Choroid plexus epithelial cell (primary cell): ENCODE measurements around the gene ACRV1.
"Not testable (repeated sequence)": the region's sequence is repeated elsewhere in the genome, so short reads cannot be mapped to it uniquely, and the experiment has no call there.

Source experiments
- DNase-seq: peaks from one replicate; pipeline ENCODE4 v3.0.0-alpha.2; 2010; ENCODE audit warnings: low read depth
- H3K4me3 ChIP-seq: 2 replicates; pipeline ENCODE4 v1.5.1; 2011; ENCODE audit warnings: low read depth, mild to moderate bottlenecking, control low read depth, low read length, moderate library complexity
- CTCF ChIP-seq: conservative IDR thresholded peaks from 2 replicates; pipeline ENCODE4 v1.5.1; 2011; ENCODE audit warnings: low read depth, mild to moderate bottlenecking, control low read depth, inconsistent platforms, low read length, moderate library complexity

The ACRV1 gene

DNA sequence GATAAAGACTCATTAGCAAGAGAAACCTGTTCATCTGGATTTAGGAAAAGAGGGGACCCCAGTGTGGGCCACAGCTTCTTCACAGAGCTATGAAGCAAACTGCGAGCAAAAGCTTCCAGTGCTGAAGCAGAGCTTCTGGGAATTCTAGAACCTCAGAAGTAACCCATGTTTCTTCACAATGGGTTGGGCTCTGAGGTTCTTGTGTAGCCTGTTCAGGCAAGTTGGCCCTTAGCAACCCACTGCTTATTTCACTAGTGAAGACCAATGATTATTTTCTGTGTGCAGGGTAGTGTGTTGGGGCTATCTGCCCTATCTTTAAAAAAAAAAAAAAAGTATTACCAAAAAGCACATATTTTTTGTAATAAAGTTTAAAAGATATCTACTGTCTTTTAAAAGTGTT, at the start of gene ACRV1:
Gene ACRV1, minus strand, starts transcription at position 101 of the 400 bp plus-strand sequence. Its CDS starts 67 bp downstream, at position 34.
- no peak for TF ChIP-seq CTCF
- no peak within 1 kb of the TSS for H3K4me3 ChIP-seq
- DNase-seq: no peak

- DNase-seq: no peak
Observed at GRCh38 chr11:125728969-125729368, 48.3 kb upstream of the ACRV1 start.

GRCh38 chr11:125724125-125724524, 43.5 kb upstream of the ACRV1 start:
- peak; percentile 35 for TF ChIP-seq CTCF
- DNase-seq: peak; percentile 38
- no peak overlapping the region for H3K4me3 ChIP-seq

More at GRCh38 chr11:125728969-125729368, 48.3 kb upstream of the ACRV1 start:
- no peak for TF ChIP-seq CTCF
- H3K4me3 ChIP-seq: no peak overlapping the region

DNA sequence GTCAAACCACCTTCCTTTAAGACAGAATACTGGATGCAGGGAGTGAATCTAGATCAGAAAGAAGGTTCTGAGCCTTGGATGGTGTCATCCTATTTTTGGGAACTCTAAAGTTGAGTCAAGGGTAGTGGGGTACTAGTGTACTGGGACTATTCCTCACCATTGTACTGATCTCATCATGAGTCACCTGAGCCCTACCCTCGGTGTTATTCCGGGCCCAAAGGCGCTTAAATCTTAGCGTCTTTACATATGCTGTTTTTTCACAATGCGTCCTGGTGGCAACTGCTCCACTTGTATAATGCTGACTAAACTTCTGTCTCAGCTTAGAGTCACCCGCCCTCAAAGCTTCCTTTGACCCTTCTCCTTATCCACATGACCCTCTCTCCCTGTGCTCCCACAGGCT, 40.1 kb upstream of the ACRV1 start:
- DNase-seq: no peak
- TF ChIP-seq CTCF: no peak
- H3K4me3 ChIP-seq: no peak overlapping the region

DNA sequence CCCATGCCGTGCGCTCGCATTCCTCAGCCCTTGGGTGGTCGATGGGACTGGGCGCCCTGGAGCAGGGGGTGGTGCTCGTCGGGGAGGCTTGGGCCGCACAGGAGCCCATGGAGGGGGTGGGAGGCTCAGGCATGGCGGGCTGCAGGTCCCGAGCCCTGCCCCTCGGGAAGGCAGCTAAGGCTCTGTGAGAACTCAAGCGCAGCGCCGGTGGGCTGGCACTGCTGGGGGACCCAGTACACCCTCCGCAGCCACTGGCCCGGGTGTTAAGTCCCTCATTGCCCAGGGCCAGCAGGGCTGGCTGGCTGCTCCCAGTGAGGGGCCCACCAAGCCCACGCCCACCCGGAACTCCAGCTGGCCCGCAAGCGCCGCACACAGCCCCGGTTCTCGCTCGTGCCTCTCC, 24.0 kb upstream of the ACRV1 start:
- not testable (repeated sequence) for H3K4me3 ChIP-seq, DNase-seq

DNA sequence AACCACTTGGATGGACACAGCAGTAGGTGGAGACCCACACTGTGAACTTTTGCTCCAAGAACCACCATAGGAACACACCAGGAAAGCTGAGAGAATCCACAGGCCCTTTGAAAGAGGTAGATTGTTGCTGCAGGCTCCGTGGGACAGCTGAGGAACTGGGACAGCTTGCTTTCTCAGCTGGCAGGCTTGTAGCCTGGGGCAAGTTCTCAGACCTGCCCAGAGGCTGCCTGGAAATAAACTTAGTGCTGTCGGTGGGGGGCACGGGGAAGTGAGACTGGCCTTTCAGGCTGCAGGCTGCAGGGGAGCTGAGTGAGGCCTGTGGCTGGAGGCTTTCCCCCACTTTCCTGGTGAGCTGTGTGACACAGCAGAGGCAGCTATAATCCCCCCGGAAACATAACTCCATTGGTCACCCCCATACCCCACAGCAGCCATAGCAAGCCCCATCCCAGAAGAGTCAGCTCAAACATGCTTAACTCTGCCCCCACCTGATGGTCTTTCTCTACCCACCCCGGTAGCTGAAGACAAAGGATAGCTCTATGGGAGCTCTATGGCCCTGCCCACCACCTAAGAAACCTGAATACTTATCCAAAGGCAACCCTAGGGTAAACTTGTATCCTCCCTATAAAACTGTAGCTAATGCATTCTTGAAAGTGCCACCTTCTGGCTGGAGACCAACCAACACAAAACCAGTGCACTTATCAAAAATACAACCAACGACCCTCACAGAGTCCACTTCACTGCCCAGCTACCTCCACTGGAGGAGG, 21.4 kb upstream of the ACRV1 start:
- H3K4me3 ChIP-seq: no peak overlapping the region
- TF ChIP-seq CTCF: no peak
- no peak for DNase-seq

- H3K4me3 ChIP-seq: no peak overlapping the region
- no peak for TF ChIP-seq CTCF
Observed at GRCh38 chr11:125701018-125701610, 20.5 kb upstream of the ACRV1 start.

More at GRCh38 chr11:125701018-125701610, 20.5 kb upstream of the ACRV1 start:
- DNase-seq: no peak
